ENCODE measurements around the gene DNAJB14. TPM values are rescaled to one million over a fixed set of nuclear protein-coding genes. Genes with fewer than 3 reads are reported as not detected.

DNAJB14 gene
- total and polyA plus RNA-seq, 2 donors (not counting 3 experiments of a cell fraction or from before 2014, with no cell fraction given): 9.2 to 56.7 TPM

DNA sequence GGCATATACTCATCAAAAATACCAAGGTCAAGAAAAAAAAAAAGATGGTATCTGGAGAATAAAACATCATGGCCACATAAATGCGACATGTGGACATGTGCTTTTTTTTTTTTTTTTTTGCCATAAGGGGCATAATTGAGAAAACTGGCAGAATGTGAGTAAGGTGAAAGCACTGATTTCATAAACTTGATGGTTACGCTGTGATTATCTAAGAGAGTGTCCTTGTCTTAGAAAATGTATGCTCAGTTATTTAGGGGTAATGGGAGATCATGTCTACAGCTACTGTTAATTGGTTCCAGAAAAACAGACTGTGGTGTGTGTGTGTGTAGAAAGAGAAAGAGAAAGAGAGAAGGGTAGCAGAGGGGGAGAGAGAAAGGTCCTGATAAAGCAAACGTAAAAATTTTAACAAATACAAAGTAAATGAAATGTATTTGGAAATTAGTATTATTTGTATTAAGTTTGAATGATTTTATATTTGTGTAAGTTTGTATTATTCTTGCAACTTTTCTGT, 8.1 kb downstream of the DNAJB14 start:
- CTCF ChIA-PET: interaction anchor here (0.6 kb wide), 1 partner anchor 41 kb away, joined by 3 read pairs; no protein-coding TSS in a partner anchor
- no peak for TF ChIP-seq POLR2AphosphoS5 (IDR thresholded peaks at IDR 0.05; ENCODE audit: insufficient read depth, low read depth, low read length)
- Histone ChIP-seq H3K36me3 (ENCODE audit: control insufficient read depth in 2 of 2, extremely low read depth in 1 of 2, insufficient read depth in 2 of 2, low read length in 2 of 2) (no peaks in the 10 kb centered on the region), H3K9me1 (replicated peaks; ENCODE audit: control insufficient read depth, extremely low read depth, insufficient read depth, low read length) (no peaks in the 10 kb centered on the region), H2AFZ (ENCODE audit: low read depth, low read length) (no peak overlapping the region), H3K27me3 (ENCODE audit: control insufficient read depth in 2 of 2, insufficient read depth in 2 of 2, low read length in 2 of 2) (no peaks in the 10 kb centered on the region), H3K27ac (ENCODE audit: insufficient read depth, low read depth, low read length) (no peak overlapping the region), H3K4me1 (ENCODE audit: control insufficient read depth, extremely low read depth, insufficient read depth, low read length) (no peaks in the 10 kb centered on the region), H4K20me1 (replicated peaks; ENCODE audit: control insufficient read depth, extremely low read depth, insufficient read depth, low read length) (peaks cover 5% of the 10 kb centered on the region), H3K9me3 (replicated peaks; ENCODE audit: control insufficient read depth, insufficient read depth, low read length) (no peaks in the 10 kb centered on the region), H3K4me3 (replicated peaks in 1 of 3; ENCODE audit: insufficient read depth in 1 of 3, low read depth in 1 of 3, low read length in 3 of 3) (no peak overlapping the region), H3K79me2 (ENCODE audit: control insufficient read depth, insufficient read depth, low read length) (peaks cover 82% of the 10 kb centered on the region), H3K9ac (replicated peaks; ENCODE audit: extremely low read depth, insufficient read depth, low read length) (no peak overlapping the region), H3K4me2 (ENCODE audit: insufficient read depth, low read length) (no peak overlapping the region)
- BruUV-seq (replicated peaks): no TSS peak
- intact Hi-C loops (cut with micrococcal nuclease): no loop called here
- FAIRE-seq (no peak), DNase-seq (ENCODE audit: low read depth, low spot score) (no peak)
- POLR2A ChIA-PET: no interaction called here
- dilution Hi-C loops (cut with MboI; ENCODE audit: extremely low pct_ligation_motif_present, low sequenced_read_pairs): no loop called here

- TF ChIP-seq POLR2A (IDR thresholded peaks at IDR 0.05; ENCODE audit: low read depth, low read length) (no peak), FOS (IDR thresholded peaks at IDR 0.05; ENCODE audit: borderline replicate concordance, insufficient read depth, low read length) (no peak), MYC (IDR thresholded peaks at IDR 0.05; ENCODE audit: low read depth, low read length) (no peak), CTCF (IDR thresholded peaks at IDR 0.05; ENCODE audit: extremely low read depth in 1 of 2, insufficient read depth in 1 of 2, low read depth in 1 of 2, low read length in 2 of 2) (no peak), EZH2 (IDR thresholded peaks at IDR 0.05; ENCODE audit: borderline replicate concordance, low read depth, low read length, severe bottlenecking) (no peak), POLR2AphosphoS5 (IDR thresholded peaks at IDR 0.05; ENCODE audit: insufficient read depth, low read depth, low read length) (no peak), GATA2 (IDR thresholded peaks at IDR 0.05; ENCODE audit: insufficient read depth, insufficient read length, low read depth, low read length) (no peak), JUN (IDR thresholded peaks at IDR 0.05; ENCODE audit: borderline replicate concordance, insufficient read depth, insufficient read length, low read depth) (no peak)
- TF ChIP-seq, protein P1, sequence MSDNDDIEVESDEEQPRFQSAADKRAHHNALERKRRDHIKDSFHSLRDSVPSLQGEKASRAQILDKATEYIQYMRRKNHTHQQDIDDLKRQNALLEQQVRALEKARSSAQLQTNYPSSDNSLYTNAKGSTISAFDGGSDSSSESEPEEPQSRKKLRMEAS (IDR thresholded peaks at IDR 0.05; ENCODE audit: insufficient read depth, insufficient read length): no peak
- CTCF ChIA-PET: interaction anchor here (1.9 kb wide), 1 partner anchor 13 kb away, joined by 5 read pairs; no protein-coding TSS in a partner anchor
- no peak overlapping the region for H3K4me2 ChIP-seq (ENCODE audit: insufficient read depth, low read length)
- dilution Hi-C loops (cut with MboI; ENCODE audit: extremely low pct_ligation_motif_present, low sequenced_read_pairs): no loop called here
- H3K27me3 ChIP-seq (ENCODE audit: control insufficient read depth in 2 of 2, insufficient read depth in 2 of 2, low read length in 2 of 2): no peaks in the 10 kb centered on the region
- POLR2A ChIA-PET: interaction anchor here (0.5 kb wide), 1 partner anchor 12 kb away, joined by 3 read pairs; no protein-coding TSS in a partner anchor
- BruUV-seq (replicated peaks): no TSS peak
- H3K79me2 ChIP-seq (ENCODE audit: control insufficient read depth, insufficient read depth, low read length): peaks cover 80% of the 10 kb centered on the region
- H3K36me3 ChIP-seq (ENCODE audit: control insufficient read depth in 2 of 2, extremely low read depth in 1 of 2, insufficient read depth in 2 of 2, low read length in 2 of 2): no peaks in the 10 kb centered on the region
- peak; percentile 14 for DNase-seq (ENCODE audit: low read depth, low spot score)
- H2AFZ ChIP-seq (ENCODE audit: low read depth, low read length): no peak overlapping the region
- no peaks in the 10 kb centered on the region for H3K4me1 ChIP-seq (ENCODE audit: control insufficient read depth, extremely low read depth, insufficient read depth, low read length)
- intact Hi-C loops (cut with micrococcal nuclease): no loop called here
- H3K9ac ChIP-seq (replicated peaks; ENCODE audit: extremely low read depth, insufficient read depth, low read length): no peak overlapping the region
- FAIRE-seq: no peak
- H3K9me1 ChIP-seq (replicated peaks; ENCODE audit: control insufficient read depth, extremely low read depth, insufficient read depth, low read length): no peaks in the 10 kb centered on the region
- H3K27ac ChIP-seq (ENCODE audit: insufficient read depth, low read depth, low read length): no peak overlapping the region
- peaks cover 6% of the 10 kb centered on the region for H4K20me1 ChIP-seq (replicated peaks; ENCODE audit: control insufficient read depth, extremely low read depth, insufficient read depth, low read length)
- no peak overlapping the region for H3K4me3 ChIP-seq (replicated peaks in 1 of 3; ENCODE audit: insufficient read depth in 1 of 3, low read depth in 1 of 3, low read length in 3 of 3)
- H3K9me3 ChIP-seq (replicated peaks; ENCODE audit: control insufficient read depth, insufficient read depth, low read length): no peaks in the 10 kb centered on the region
Observed at GRCh38 chr4:99934891-99935290, 11.5 kb downstream of the DNAJB14 start.

All from endothelial cell of umbilical vein (primary cell).